Right ventricle myocardium superior (tissue), 1 donor: ENCODE data around the gene CDIP1. TPM values are rescaled to one million over a fixed set of nuclear protein-coding genes. Genes with fewer than 3 reads are reported as not detected.
A peak's percentile ranks its signal among the peaks of the same experiment; 100 is the strongest.

ENCODE experiments used
- ATAC-seq: fragments of 200-7000 bp; cut with Tn5 transposase; one replicate; pipeline ENCODE4 v1.9.1; 2020; ENCODE audit warnings: mild to moderate bottlenecking; ENCODE audit not compliant: poor library complexity
- DNase-seq: peaks from one replicate; pipeline ENCODE4 v3.0.0-alpha.2; 2020
- intact Hi-C: fragments of 100-400 bp; cut with DNase I; formaldehyde crosslinking; loops from one replicate; pipeline ENCODE4 v1.11.2; 2022
- total RNA-seq: library from RNA; stranded (reverse); fragmentation: NEBNext Ultra II Directional; extraction: Animal tissue kit (Norgen Biotek cat#: 25700); gene quantifications from one replicate; pipeline ENCODE4 v1.2.1, GENCODE V29; 2021
- donor health status: DM: no; HTN: yes; CAD: no; lungs with severe emphysema.

The CDIP1 gene
- total RNA-seq, 1 donor from 2014 or later = 45.2 TPM

DNA sequence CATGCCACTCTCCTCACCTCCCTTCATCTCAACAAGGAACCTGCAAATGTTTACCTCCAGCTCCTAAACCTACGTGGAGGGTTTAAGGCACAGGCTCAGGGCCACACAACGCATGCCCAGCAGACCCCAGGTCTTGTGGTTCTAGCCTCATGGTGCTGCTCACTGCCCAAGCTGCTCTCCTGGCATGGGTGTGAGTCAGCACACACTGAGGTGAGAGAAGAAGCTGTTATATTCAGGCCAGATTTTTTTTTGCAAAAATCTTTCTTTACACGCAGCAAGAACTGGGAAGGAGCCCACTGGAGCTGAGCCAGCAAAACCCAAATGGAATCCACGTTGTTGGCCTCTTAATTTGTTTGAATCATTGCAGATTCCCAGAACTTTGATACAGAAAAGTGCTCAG is 12.0 kb upstream of the CDIP1 start:
- no peak for DNase-seq
- no peak for ATAC-seq
- intact Hi-C loops = no loop called here

DNA sequence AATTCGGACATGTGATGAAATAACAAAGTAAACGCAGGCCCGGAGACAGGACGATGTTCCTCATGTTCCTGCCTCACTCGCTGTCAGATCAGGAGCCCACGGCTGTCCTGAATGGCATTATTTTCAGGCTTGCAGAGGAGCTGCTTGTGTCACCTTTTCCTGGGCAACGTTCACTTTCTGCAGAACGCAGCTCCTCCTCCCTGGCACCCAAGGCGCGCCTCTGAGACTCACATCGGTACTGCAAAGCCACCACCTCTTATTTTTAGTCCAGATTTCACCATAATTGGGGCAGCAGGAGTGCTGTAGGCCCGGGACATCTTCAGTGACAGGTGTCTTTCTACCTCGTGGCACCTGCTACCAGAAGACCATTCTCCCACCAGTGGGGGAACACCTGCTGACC is 9.6 kb upstream of the CDIP1 start:
- intact Hi-C loops = no loop called here
- no peak for DNase-seq
- ATAC-seq = no peak

DNA sequence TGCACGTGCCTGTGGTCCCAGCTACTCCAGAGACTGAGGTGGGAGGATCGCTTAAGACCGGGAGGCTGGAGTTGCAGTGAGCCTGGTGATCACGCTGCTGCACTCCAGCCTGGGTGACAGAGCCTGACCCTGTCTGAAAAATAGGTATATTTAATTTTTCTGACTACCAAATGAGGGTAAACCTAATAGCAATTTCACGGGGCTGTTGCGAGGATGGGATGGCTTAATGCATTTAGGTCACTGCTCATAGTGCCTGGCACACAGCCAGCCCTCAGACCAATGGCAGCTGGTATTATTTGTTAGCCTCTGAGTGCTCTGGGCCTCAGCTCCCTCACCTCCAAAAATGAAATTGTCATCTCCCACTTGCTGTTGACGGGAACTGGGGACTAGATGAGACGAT is 5.9 kb upstream of the CDIP1 start:
- intact Hi-C loops = loop anchor here (5.0 kb wide), 1 partner anchor 37 kb away; no protein-coding TSS in a partner anchor
- ATAC-seq (no peak), DNase-seq (no peak)

DNA sequence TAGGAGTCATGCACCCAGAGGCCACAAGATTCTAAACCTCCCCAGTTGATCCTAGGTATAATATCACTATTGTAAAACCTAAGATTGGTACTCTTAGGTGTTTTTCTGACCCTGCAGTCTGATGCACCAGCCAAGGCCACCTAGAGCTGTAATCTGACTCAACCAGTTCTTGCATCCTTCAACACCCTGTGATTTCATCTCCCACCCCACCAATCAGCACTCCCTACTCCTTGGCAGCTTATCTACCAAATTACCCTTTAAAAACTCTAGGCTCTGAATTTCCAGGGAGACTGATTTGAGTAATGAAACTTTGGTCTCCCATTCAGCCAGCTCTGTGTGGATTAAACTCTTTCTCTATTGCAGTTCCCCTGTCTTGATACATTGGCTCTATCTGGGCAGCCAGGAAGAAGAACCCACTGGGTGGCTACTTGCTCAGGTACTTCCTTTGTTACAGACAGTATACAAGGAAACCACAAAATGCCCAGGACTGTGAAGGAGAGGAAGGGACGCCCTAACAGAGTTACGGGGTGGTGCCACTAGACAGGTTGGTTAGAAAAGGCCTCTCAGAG is 1.2 kb upstream of the CDIP1 start:
- intact Hi-C loops = loop anchor here (5.0 kb wide), 1 partner anchor 32 kb away; no protein-coding TSS in a partner anchor
- DNase-seq (no peak), ATAC-seq (no peak)

DNA sequence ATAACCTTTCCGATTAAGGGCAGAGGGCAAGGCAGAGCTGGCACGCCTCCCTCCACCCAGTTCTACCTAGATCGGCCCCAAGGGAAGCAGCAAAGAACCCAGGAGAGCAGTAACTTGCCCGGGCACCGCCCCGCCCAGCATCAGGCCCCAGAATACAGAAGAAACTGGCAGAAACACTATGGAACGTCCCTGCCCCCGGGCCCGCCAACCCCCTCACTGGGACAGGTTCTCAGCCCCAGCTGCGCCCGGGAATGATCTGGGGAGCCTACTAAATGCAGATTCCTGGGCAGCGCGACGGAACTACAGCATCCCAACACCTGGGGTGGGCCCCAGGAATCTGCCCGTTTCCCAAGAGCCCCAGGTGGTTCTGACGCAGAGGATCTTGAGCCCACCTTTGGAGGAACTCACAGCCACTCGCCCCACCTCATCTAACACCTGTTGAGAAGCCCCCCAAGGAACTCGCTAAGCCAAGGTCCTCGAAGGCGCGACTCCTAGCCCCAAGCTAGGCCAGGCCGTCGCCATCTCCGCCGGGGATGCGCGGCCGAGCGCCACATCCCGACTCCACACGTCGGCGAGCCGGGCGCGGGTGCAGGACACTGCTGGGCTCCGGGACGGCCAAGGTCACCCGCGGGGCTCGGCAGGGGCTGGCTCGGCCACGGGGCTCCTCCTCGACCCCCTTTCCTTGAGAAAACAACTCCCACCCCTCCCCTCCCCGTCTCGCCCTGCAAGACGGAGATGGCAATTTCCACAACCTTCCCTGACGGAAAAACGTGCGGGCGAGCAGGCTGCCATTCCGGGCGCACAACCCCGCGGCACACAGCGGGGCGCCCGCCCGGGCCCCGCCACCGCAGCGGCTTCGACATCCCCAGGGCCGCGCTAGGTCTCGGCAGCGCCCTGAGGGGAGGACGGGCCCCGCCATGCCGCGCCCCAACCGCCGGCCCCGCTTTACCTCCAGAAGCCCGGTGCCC is 913 bp downstream of the CDIP1 start:
- ATAC-seq (peak; percentile 54), DNase-seq (peak; percentile 54)
- intact Hi-C loops = no loop called here

DNA sequence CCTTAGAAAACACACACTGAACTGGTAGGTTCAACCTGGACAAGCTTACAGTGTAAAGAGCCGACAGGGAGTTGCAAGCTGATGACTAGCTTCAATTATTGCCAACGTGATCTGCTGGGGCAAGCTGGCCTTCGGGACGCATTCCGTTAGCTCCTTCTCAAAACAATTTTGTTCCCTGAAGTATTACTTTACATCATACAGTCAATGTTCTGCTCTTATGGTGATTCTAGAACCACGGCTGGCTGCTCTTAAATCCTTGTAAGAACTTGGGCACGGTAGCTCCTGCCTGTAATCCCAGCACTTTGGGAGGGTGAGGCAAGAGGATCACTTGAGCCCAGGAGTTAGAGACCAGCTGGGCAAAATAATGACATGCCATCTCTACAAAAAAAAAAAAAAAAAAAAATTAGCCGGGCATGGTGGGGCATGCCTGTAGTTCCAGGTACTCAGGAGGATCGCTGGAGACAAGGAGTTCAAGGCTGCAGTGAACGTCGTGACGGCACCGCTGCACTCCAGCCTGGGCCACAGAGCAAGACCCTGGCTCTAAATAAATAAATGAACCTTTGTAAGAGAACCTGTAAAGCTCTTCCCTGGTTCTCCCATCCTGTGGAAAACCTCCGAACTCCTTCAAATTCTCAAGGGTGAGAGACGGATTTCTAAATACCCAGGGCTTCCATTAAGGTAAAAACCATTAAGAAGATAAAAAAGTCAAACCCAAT is 2.0 kb downstream of the CDIP1 start:
- intact Hi-C loops = no loop called here
- ATAC-seq (no peak), DNase-seq (no peak)

DNA sequence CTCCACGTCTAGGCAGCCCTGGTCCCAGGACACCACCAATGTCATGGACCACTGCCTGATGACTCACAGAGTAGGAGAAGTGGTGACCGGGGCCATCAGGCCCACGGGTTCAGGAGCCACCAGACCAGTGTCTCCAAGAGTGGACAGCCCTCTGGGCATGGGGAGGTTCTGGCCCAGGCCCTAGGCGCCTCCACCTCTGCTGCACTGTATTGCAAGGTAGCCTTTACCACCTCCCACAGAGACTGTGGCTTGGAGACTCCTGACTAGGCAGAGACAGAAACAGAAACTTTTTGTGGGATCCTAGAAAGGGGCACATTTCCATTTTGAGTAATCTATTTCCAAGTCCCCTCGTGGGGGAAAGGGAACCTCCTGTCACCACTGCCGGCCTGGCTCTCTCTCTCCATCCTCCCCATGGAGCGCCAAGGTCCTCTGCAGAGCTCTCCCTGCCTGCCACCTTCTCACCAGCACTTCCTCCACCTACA is 2.9 kb downstream of the CDIP1 start:
- no peak for DNase-seq
- intact Hi-C loops = no loop called here
- ATAC-seq = no peak

DNA sequence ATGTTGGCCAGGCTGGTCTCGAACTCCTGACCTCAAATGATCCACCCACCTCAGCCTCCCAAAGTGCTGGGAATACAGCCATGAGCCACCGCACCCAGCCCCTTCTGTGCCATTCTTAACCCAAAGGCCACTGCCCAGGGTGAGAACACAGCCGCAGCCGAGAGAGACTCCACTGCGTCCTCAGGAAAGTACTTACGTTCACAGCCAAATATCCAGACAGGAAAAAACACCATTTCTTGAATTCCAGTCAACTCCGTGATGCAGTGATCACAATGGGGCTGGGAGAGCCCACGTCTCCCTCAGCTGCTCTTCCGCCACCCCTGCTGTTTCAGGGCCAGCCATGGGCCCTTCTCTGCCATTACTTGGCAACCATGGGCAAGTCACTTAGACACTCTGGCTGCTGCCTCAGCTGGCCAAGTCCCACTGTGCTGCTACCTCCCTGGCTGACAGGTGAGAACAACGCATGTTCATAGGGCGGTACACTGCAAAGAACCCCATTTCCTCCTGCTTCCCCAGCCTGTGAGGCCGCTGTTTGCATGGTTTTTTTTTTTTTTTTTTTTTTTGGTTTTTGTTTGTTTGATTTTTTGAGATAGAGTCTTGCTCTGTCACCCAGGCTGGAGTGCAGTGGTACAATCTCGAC is 4.3 kb downstream of the CDIP1 start:
- DNase-seq = no peak
- intact Hi-C loops = no loop called here
- no peak for ATAC-seq

DNA sequence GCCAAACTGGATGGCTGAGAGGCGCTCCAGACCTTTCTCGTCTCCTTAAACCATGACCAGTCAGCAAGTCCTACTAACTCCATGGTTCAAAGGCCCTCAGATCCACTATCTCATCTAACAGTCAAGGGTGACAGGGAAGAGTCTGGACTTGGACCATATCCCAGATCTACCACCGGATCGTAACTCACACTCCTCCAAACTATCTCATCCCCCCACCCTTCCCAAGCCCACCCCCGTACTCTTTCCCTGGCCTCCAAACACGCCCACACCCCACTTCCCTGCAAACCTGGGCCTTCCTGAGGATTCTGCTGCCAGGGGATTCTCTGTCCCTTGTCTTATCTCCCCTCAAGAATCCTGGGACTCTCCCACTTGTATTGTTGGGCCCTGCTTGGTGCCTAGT is 5.1 kb downstream of the CDIP1 start:
- intact Hi-C loops = no loop called here
- DNase-seq = no peak

DNA sequence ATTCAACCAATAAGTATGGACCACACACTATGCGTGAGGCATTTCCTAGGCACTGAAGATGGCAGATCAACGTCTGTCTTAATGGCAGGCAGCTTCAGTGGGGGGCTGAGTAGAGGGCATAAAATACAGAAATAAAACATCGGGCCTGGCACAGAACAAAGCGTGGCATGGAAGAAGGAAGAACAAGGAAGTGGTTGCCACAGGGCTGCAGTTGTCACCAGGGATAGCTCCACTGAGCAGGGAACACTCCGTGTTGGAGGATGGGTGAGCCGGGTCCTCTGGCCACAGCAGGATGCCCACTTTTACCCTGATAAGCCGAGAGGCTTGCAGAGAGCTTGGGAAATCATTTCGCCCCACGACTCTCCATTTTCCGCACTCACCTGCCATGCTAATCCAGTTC is 6.3 kb downstream of the CDIP1 start:
- no peak for ATAC-seq
- intact Hi-C loops = no loop called here
- DNase-seq = no peak

More for the DNA sequence above, 5.1 kb downstream of the CDIP1 start:
- ATAC-seq = no peak

DNA sequence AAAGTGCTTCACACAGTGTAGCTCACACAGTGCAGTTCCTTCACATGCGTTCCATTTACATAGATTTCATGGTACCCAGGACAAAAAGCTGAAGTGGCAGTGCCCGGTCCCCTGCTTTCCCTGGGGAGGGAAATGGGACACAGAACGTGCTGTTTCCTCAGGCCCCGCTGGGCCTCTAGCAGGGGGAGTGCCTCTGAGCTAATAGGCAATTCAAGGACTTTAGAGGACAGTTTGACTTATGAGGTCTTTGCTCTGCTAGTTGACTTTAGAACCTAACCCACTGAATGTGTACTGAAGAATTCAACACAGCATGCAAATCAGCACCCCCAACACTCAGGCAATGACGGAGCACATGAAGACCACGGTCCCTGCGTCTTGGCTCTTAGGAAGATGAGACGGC is 6.8 kb downstream of the CDIP1 start:
- no peak for DNase-seq
- intact Hi-C loops = no loop called here

DNA sequence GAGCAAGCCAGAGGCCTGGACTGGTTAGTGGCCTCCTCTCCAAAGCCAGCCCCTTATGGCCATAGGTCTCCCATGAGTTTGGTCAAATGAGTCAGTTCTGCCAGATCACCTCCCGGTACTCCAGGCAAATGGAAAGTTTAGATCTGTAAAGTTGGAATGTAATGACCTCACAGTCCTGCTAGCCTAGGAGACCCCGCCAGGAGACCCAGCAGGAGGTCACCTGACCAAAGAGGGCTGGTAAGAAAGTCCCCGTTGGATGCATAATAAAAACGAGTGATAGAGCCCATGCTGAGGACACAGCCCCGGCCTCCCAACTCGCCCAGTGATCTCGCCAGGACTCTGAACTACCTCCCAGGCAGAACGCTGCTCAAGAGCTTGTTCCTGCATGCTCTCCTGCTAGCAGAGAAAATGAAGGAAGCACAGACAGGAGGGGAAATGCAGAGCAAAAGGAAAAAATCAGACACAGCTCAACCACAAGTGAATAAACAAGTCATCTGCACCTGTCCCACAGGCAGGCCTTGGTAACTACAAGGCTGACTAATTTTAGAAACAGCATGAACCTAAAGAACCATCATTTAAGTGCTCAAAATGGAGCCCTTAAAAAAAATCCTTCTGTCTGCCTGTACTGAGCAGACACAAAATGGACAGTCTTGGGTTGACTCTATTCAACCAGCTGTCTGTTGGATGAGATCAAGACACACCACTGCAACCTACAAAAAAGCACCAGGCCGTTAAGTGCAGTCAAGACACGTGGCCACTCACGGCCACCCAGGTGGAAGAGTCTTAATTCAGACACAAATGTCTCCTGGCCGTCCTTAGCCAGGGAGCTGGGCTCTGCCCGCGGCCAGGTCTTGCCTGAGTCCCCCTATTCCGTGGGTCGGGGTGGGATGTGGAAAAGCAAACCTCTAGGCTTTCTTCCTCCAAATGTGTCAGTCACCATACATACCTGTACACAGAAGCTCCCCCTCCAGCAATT is 9.2 kb downstream of the CDIP1 start:
- ATAC-seq = no peak
- intact Hi-C loops = no loop called here

More for the DNA sequence above, 6.8 kb downstream of the CDIP1 start:
- ATAC-seq = no peak

DNA sequence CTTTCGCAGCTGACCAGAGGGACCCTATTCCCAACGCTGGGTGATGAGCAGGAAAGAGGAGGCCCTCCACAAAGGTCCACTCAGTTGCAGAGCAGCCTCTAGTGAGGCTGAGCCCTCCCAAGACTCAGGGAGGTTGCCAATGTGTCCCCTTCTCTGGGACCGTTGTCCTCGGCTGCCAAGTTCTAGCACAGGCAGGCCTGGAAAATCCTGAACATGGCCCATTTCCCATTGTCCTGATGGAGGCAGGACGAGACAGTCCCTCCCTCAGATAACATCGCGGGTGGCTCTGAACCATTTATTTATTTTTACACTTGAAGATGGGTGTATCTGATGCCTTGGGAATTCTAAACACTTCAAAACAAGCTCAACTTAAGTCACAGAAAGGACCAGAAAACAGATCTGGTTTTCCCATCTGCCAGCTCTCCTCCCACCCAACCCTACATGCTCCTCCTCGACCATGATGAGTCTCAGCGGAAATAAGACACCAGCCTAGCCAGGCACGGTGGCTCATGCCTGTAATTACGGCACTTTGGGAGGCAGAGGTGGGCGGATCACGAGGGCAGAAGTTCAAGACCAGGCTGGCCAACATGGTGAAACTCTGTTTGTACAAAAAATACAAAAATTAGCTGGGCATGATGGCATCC is 12.8 kb downstream of the CDIP1 start:
- intact Hi-C loops = no loop called here
- ATAC-seq (no peak), DNase-seq (no peak)

More for the DNA sequence above, 9.2 kb downstream of the CDIP1 start:
- DNase-seq = no peak

DNA sequence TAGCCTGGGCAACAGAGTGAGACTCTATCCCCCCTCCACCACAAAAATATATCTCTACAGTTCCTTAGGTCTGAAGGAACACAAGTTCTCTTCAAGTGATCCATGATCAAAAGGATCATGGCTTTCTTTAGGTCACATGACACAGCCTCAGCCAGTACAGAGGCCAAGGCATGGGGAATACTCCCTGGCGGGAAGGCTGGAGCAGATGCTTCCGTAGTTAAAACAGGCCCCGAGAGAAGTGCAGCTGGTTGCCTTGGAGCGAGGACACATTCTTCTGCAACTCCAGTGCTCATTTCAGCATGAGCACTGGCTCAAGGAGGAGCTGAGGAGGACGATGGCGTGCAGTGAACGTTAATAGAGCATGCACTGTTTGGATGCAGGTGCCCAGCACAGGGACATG is 13.5 kb downstream of the CDIP1 start:
- DNase-seq = no peak
- intact Hi-C loops = no loop called here
- peak; percentile 19 for ATAC-seq

DNA sequence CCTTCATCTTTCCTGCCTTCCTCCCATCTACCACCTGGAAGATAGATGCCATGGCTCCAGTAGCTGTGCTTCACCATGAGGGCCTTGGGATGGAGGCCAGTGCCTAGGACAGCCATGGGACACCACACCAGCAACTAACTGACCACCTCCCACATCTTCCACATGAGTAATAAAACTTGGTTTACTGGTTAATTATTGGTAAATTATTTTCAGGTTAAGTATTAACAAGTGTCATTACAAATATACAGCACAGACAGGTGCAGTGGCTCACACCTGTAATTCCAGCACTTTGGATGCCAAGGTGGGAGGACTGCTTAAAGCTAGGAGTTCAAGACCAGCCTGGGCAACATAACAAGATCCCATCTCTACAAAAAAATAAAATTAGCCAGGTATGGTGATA is 14.0 kb downstream of the CDIP1 start:
- intact Hi-C loops = no loop called here
- DNase-seq (no peak), ATAC-seq (no peak)

DNA sequence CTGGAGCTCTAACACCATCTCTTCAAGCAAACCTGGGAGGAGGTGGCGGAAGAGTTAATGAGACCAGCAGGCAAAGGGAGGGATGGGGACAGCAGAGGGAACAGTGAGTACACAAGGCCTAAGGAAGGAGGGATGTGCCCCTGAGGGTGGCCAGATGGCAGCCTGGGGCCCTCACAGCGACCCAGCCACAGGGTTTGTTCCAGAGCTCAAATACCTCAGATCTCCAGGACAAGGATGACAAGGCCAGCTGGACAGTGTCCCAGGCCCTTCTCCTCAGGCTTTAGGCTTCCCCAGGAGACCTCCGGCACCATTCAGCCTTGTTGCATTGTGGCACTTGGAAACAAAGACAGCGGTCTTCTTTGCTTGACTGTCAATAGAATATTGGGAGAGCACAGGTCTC is 14.9 kb downstream of the CDIP1 start:
- ATAC-seq = peak; percentile 11
- intact Hi-C loops = no loop called here
- no peak for DNase-seq

DNA sequence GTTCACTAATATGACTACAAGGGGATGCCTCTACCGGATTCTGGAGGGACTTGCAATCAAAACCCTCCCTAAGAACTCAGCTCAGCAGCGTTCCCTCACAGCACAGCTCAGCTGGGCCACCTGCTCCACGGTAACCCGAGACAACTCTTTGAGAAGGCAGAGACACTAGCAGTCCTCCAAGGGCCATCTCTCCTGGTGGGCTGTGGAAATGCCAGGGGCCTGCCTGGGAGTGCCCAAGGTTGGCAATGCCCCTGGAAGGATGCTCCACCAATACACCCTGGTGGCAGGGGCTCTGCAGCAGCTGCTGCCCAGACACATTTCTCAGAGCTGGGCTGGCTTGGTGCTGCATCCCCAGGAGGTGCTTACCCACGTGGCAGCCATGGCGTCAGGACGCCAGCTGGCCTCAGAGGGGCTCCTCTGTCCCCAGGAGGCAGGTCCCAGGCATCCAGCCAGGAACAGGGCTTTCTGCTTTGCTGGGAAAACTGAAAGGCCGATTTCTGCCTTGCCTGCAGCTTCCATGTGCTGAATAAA is 16.5 kb downstream of the CDIP1 start:
- peak; percentile 65 for DNase-seq
- intact Hi-C loops = no loop called here
- ATAC-seq = peak; percentile 47
